HepG2 (cell line): ENCODE data around the gene SLCO4A1. TPM values are rescaled to one million over a fixed set of nuclear protein-coding genes. Genes with fewer than 3 reads are reported as not detected.

Experiments used
- ATAC-seq: fragments of 200-7000 bp; cut with Tn5 transposase; 3 replicates; pipeline ENCODE4 v1.9.1; 2020; ENCODE audit warnings: mild to moderate bottlenecking, moderate library complexity
- BruUV-seq: library from RNA; stranded (reverse); fragments of 400-500 nt; replicated peaks from 2 replicates; lab custom pipeline; 2021; lab: Mats Ljungman, UMichigan
- CTCF ChIA-PET: fragments of 300-600 bp; formaldehyde crosslinking; extraction: SDS; loops from one replicate; lab custom pipeline; 2021; ENCODE audit warnings: low total read pairs, inconsistent platforms, low intra/inter-chr PET ratio; lab: Yijun Ruan, JAX
- POLR2A ChIA-PET: fragments of 350-600 bp; sonication (Branson Sonifier 250); formaldehyde crosslinking; loops from one replicate; lab custom pipeline; 2020; ENCODE audit warnings: antibody characterized with exemption, inconsistent platforms; lab: Yijun Ruan, JAX
- DNase-seq: peaks from one replicate; pipeline ENCODE4 v3.0.0-alpha.2; 2015; ENCODE audit warnings: low spot score
- FAIRE-seq: peaks from 3 replicates; lab custom pipeline; 2011; peaks lifted over from hg19 to GRCh38; lab: Jason Lieb, UNC
- H2AFZ ChIP-seq: one replicate; pipeline ENCODE4 v1.6.1; 2011; ENCODE audit warnings: low read length, inconsistent platforms
- H3K27ac ChIP-seq: fragments of 300-600 bp; 3 replicates; pipeline ENCODE4 v1.8.0; 2011; ENCODE audit warnings: mixed run types, mild to moderate bottlenecking, mixed read lengths, low read length, inconsistent platforms; ENCODE audit not compliant: insufficient read depth; ENCODE audit errors: extremely low read length
- H3K27me3 ChIP-seq, 2 experiments: fragments of 200-600 bp in 1 of 2; 2 replicates in 1 of 2; 3 replicates in 1 of 2; pipeline versions ENCODE4 v1.6.0 to v1.8.0; 2011; ENCODE audit warnings: low read length in 2 of 2, mild to moderate bottlenecking in 2 of 2, moderate library complexity in 2 of 2, inconsistent platforms in 1 of 2; ENCODE audit not compliant: insufficient read depth in 2 of 2, control insufficient read depth in 1 of 2
- H3K36me3 ChIP-seq, 2 experiments: fragments of 200-600 bp in 1 of 2; replicated peaks in 1 of 2; 2 replicates in 1 of 2; 3 replicates in 1 of 2; pipeline versions ENCODE4 v1.5.1 to v1.8.0; 2011; ENCODE audit warnings: low read length in 2 of 2, inconsistent platforms in 1 of 2; ENCODE audit not compliant: insufficient read depth in 2 of 2, control insufficient read depth in 1 of 2
- H3K4me1 ChIP-seq: 2 replicates; pipeline ENCODE4 v1.5.1; 2012; ENCODE audit warnings: low read length, inconsistent platforms; ENCODE audit not compliant: insufficient read depth
- H3K4me2 ChIP-seq: 2 replicates; pipeline ENCODE4 v1.6.0; 2011; ENCODE audit warnings: low read depth, low read length, inconsistent platforms
- H3K4me3 ChIP-seq, 3 experiments: fragments of 200-600 bp in 1 of 3; sonication (generic), shearing (Covaris generic) in 1 of 3; replicated peaks in 1 of 3; 2 replicates each; pipeline ENCODE4 v1.5.1; 2011 to 2016; ENCODE audit warnings: low read length in 3 of 3, inconsistent platforms in 2 of 3, low read depth in 2 of 3, mild to moderate bottlenecking in 2 of 3, control low read depth in 1 of 3, mixed read lengths in 1 of 3; ENCODE audit not compliant: insufficient read depth in 1 of 3
- H3K79me2 ChIP-seq: one replicate; pipeline ENCODE4 v1.6.1; 2011; ENCODE audit warnings: low read length, inconsistent platforms; ENCODE audit not compliant: insufficient read depth
- H3K9ac ChIP-seq: 2 replicates; pipeline ENCODE4 v1.6.0; 2011; ENCODE audit warnings: mild to moderate bottlenecking, low read depth, low read length, inconsistent platforms; ENCODE audit not compliant: insufficient read depth
- H3K9me3 ChIP-seq: 2 replicates; pipeline ENCODE4 v1.5.1; 2012; ENCODE audit warnings: mild to moderate bottlenecking, low read length
- H4K20me1 ChIP-seq: 2 replicates; pipeline ENCODE4 v1.6.0; 2011; ENCODE audit warnings: inconsistent platforms, mild to moderate bottlenecking, low read length, moderate library complexity; ENCODE audit not compliant: insufficient read depth
- AGO1 ChIP-seq: fragments of 200-400 bp; formaldehyde crosslinking; IDR thresholded peaks from 2 replicates; pipeline ENCODE4 v1.6.1; 2017; ENCODE audit warnings: mild to moderate bottlenecking, low read depth, low read length, moderate library complexity; ENCODE audit not compliant: poor library complexity, severe bottlenecking
- AGO2 ChIP-seq: fragments of 200-400 bp; formaldehyde crosslinking; optimal IDR thresholded peaks from 2 replicates; pipeline ENCODE3; 2017; ENCODE audit warnings: mild to moderate bottlenecking, low read depth, low read length, moderate library complexity
- AKAP8 ChIP-seq: sonication (generic); formaldehyde crosslinking; IDR thresholded peaks from 2 replicates; pipeline ENCODE4 v1.5.1; 2020; ENCODE audit warnings: mild to moderate bottlenecking, missing genetic modification reagents
- EP300 ChIP-seq, 3 experiments: sonication (generic) in 1 of 3; formaldehyde crosslinking in 1 of 3; IDR thresholded peaks; 2 replicates each; pipeline versions ENCODE4 v1.5.1 to v1.6.1; 2011 to 2020; ENCODE audit warnings: low read depth in 2 of 3, low read length in 2 of 3, borderline replicate concordance in 1 of 3, improper control_type of control experiment in 1 of 3, mild to moderate bottlenecking in 1 of 3, missing genetic modification reagents in 1 of 3, moderate library complexity in 1 of 3
- RBFOX2 ChIP-seq: fragments of 200-400 bp; formaldehyde crosslinking; IDR thresholded peaks from 2 replicates; pipeline ENCODE4 v1.6.1; 2017; ENCODE audit warnings: low read depth, mild to moderate bottlenecking, low read length
- SALL1 ChIP-seq: sonication (generic); formaldehyde crosslinking; IDR thresholded peaks from 2 replicates; pipeline ENCODE4 v1.8.0; 2022; ENCODE audit warnings: mild to moderate bottlenecking, missing genetic modification reagents
- SMAD9 ChIP-seq: sonication (generic); formaldehyde crosslinking; IDR thresholded peaks from 2 replicates; pipeline ENCODE4 v1.5.1; 2020; ENCODE audit warnings: mild to moderate bottlenecking, missing genetic modification reagents
- USF2 ChIP-seq, 2 experiments: sonication (generic) in 1 of 2; formaldehyde crosslinking in 1 of 2; IDR thresholded peaks; 2 replicates each; pipeline versions ENCODE4 v1.5.1 to v1.6.1; 2011 to 2020; ENCODE audit warnings: borderline replicate concordance in 1 of 2, low read depth in 1 of 2, low read length in 1 of 2, mild to moderate bottlenecking in 1 of 2, missing genetic modification reagents in 1 of 2, moderate library complexity in 1 of 2
- ZBTB38 ChIP-seq: sonication (generic); formaldehyde crosslinking; IDR thresholded peaks from 2 replicates; pipeline ENCODE4 v1.5.1; 2020; ENCODE audit warnings: mild to moderate bottlenecking, missing genetic modification reagents
- ZBTB4 ChIP-seq: sonication (generic); formaldehyde crosslinking; IDR thresholded peaks from 2 replicates; pipeline ENCODE4 v1.4.0; 2020; ENCODE audit warnings: missing genetic modification reagents, mild to moderate bottlenecking, borderline replicate concordance
- ZNF598 ChIP-seq: sonication (generic); formaldehyde crosslinking; IDR thresholded peaks from 2 replicates; pipeline ENCODE4 v1.5.1; 2020; ENCODE audit warnings: mild to moderate bottlenecking, missing genetic modification reagents, borderline replicate concordance
- ZNF83 ChIP-seq: sonication (generic); formaldehyde crosslinking; IDR thresholded peaks from 2 replicates; pipeline ENCODE4 v1.4.0; 2020; ENCODE audit warnings: missing genetic modification reagents, mild to moderate bottlenecking, borderline replicate concordance
- ZNF891 ChIP-seq: sonication (generic); formaldehyde crosslinking; IDR thresholded peaks from 2 replicates; pipeline ENCODE4 v1.5.0; 2020; ENCODE audit warnings: mild to moderate bottlenecking, missing genetic modification reagents
- WGBS: methylation state at CpG from one replicate; pipeline ENCODE4 v1.1.6; 2017; ENCODE audit warnings: low lambda C conversion rate; 5-methylcytosine and 5-hydroxymethylcytosine counted together
- in situ Hi-C: cut with HindIII; loops from 2 replicates; pipeline ENCODE4 v1.10.0; 2017; ENCODE audit warnings: low pct_unique_long_range_greater_than_20kb; ENCODE audit not compliant: extremely low pct_ligation_motif_present
- intact Hi-C: fragments of 100-400 bp; cut with micrococcal nuclease; formaldehyde crosslinking; loops from one replicate; pipeline ENCODE4 v1.10.0; 2022; ENCODE audit not compliant: unreplicated experiment
- polyA plus RNA-seq, 8 experiments: library from polyadenylated mRNA; depleted of rRNA in 3 of 8; stranded (reverse) in 7 of 8; unstranded in 1 of 8; fragments of >200 nt; fragmentation: Illumina TruSeq in 4 of 8; extraction: Trizol in 4 of 8; gene quantifications; 2 replicates each; pipeline versions ENCODE4 v1.2.1 to v1.2.3, GENCODE V29; 2011 to 2016; ENCODE audit warnings: low read depth in 4 of 8, missing spikeins in 1 of 8, mixed read lengths in 1 of 8; ENCODE audit not compliant: insufficient read depth in 1 of 8
- total RNA-seq, 5 experiments: library from RNA; depleted of rRNA; stranded (reverse); fragments of >200 nt; fragmentation: Illumina TruSeq; extraction: Trizol; gene quantifications; 2 replicates each; pipeline ENCODE4 v1.2.3, GENCODE V29; 2016; ENCODE audit warnings: low read depth in 1 of 5
- TF ChIP-seq, protein P1 (sequence below): IDR thresholded peaks from 2 replicates; pipeline ENCODE4 v1.6.1; 2016; ENCODE audit warnings: mild to moderate bottlenecking, missing biosample characterization, missing genetic modification reagents

The SLCO4A1 gene
- total and polyA plus RNA-seq, 2 of the 13 experiments (the other 11 are each of a cell fraction or from before 2014, with no cell fraction given) = 55.5 to 112 TPM

- no TSS peak for BruUV-seq
- intact Hi-C loops = no loop called here
- in situ Hi-C loops = no loop called here
- Histone ChIP-seq H3K36me3 (peaks cover 2 to 36% of the 10 kb centered on the region in 2 experiments; a peak in 2 of 5 replicates), H4K20me1 (peaks cover 2% of the 10 kb centered on the region; the same call in 1 of the 2 replicates), H3K79me2 (peaks cover 75% of the 10 kb centered on the region), H3K4me2 (no peak overlapping the region), H3K4me3 (no peak overlapping the region), H2AFZ (no peak overlapping the region), H3K27ac (no peak overlapping the region), H3K9ac (no peak overlapping the region), H3K9me3 (no peaks in the 10 kb centered on the region), H3K4me1 (peaks cover 44% of the 10 kb centered on the region), H3K27me3 (no peaks in the 10 kb centered on the region)
- POLR2A ChIA-PET = interaction anchor here (0.6 to 3.7 kb wide), 8 partner anchors 8 to 143 kb away, joined by 3 to 36 read pairs (median 6); partner anchors contain the start of gene SLCO4A1
- CTCF ChIA-PET = no interaction called here
- no peak for FAIRE-seq
- DNase-seq = no peak
- 87% methylated on average over 24 of the region's 24 CpGs for WGBS
- no peak for ATAC-seq
- TF ChIP-seq, protein P1, sequence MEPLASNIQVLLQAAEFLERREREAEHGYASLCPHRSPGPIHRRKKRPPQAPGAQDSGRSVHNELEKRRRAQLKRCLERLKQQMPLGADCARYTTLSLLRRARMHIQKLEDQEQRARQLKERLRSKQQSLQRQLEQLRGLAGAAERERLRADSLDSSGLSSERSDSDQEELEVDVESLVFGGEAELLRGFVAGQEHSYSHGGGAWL = peak; percentile 22; the same call in 1 of the 2 replicates
- TF ChIP-seq EP300 (IDR thresholded peaks at IDR 0.05; ENCODE audit: low read depth in 2 of 2, low read length in 2 of 2) = no peak
- TF ChIP-seq EP300 (CRISPR knock-in tag; IDR thresholded peaks at IDR 0.05; ENCODE audit: borderline replicate concordance) = no peak; the same call in 1 of the 2 replicates
- TF ChIP-seq SALL1 (CRISPR knock-in tag) = no peak
- no peak for TF ChIP-seq ZNF83 (CRISPR knock-in tag)
- peak; percentile 77 for TF ChIP-seq AKAP8 (CRISPR knock-in tag)
- no peak for TF ChIP-seq USF2 (IDR thresholded peaks at IDR 0.05; ENCODE audit: low read depth, low read length)
- TF ChIP-seq USF2 (CRISPR knock-in tag; IDR thresholded peaks at IDR 0.05; ENCODE audit: borderline replicate concordance) = no peak
- TF ChIP-seq SMAD9 (CRISPR knock-in tag) = 0 out of 2 replicates have a peak, but pooled peaks have one; percentile 30
- TF ChIP-seq ZNF598 (CRISPR knock-in tag) = 0 out of 2 replicates have a peak, but pooled peaks have one; percentile 13
- TF ChIP-seq RBFOX2 = 0 out of 2 replicates have a peak, but pooled peaks have one; percentile 28
- 0 out of 2 replicates have a peak, but pooled peaks have one; percentile 26 for TF ChIP-seq ZNF891 (CRISPR knock-in tag)
- 0 out of 2 replicates have a peak, but pooled peaks have one; percentile 41 for TF ChIP-seq ZBTB4
- TF ChIP-seq AGO1 = peak; percentile 53
- TF ChIP-seq AGO2 = peak; percentile 59
- TF ChIP-seq ZBTB38 (CRISPR knock-in tag) = peak; percentile 74
These were observed 8.4 kb downstream of the SLCO4A1 start for GRCh38 chr20:62650551-62651284.
